ENCODE data around the gene CAND1. TPM values are rescaled to one million over a fixed set of nuclear protein-coding genes. Genes with fewer than 3 reads are reported as not detected.

The CAND1 gene
- total RNA-seq, 1 experiment from 2014 or later, result 190 TPM

GRCh38 chr12:67306712-67307111, 37.6 kb downstream of the CAND1 start:
- TF ChIP-seq TCF7L2 (IDR thresholded peaks at IDR 0.05; ENCODE audit: low read depth, low read length) (no peak), POLR2AphosphoS5 (IDR thresholded peaks at IDR 0.05; ENCODE audit: low read depth, low read length) (no peak), CTCF (IDR thresholded peaks at IDR 0.05) (no peak), SIN3A (IDR thresholded peaks at IDR 0.05; ENCODE audit: borderline replicate concordance, insufficient read depth, low read depth, low read length) (no peak), REST (IDR thresholded peaks at IDR 0.05; ENCODE audit: insufficient read depth in 1 of 2, low read depth in 2 of 2, low read length in 1 of 2) (no peak)

DNA sequence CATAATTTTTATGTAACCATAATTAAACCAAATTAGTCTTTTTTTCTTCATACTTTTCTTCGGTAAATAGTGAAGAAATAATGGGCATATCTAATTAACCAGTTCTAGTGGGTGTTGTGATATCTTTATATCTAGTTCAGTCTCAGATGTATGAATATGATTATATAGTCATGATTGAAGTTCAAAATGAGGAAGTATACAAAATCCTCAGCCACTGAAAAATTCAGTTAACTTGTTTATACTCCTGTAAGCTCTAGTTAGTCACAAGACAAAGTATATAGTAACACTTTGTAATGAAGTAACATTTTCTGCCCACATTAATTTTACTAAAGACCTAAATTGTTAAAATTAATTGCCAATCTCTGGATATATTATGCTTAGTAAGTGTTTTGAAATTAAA, 46.5 kb downstream of the CAND1 start:
- TF ChIP-seq POLR2AphosphoS5 (IDR thresholded peaks at IDR 0.05; ENCODE audit: low read depth, low read length), result no peak
- TF ChIP-seq CTCF (IDR thresholded peaks at IDR 0.05), result no peak
- no peak for TF ChIP-seq TCF7L2 (IDR thresholded peaks at IDR 0.05; ENCODE audit: low read depth, low read length)
- in situ Hi-C loops (cut with HindIII; ENCODE audit: low pct_unique_long_range_greater_than_20kb, low sequenced_read_pairs) (no loop called here), intact Hi-C loops (cut with micrococcal nuclease; ENCODE audit: unreplicated experiment) (no loop called here)
- ATAC-seq (no peak), DNase-seq (ENCODE audit: low read depth, low spot score) (no peak)
- Histone ChIP-seq H3K27me3 (ENCODE audit: control insufficient read depth, insufficient read depth, low read length) (no peaks in the 10 kb centered on the region), H3K4me1 (ENCODE audit: control insufficient read depth, insufficient read depth, low read length) (no peaks in the 10 kb centered on the region), H3K9me3 (ENCODE audit: control insufficient read depth, insufficient read depth, low read depth, low read length) (no peaks in the 10 kb centered on the region), H3K4me3 (ENCODE audit: low read depth in 2 of 2, low read length in 2 of 2) (no peak overlapping the region), H3K27ac (ENCODE audit: low read length) (no peak overlapping the region), H3K36me3 (ENCODE audit: control insufficient read depth, insufficient read depth, low read length) (peaks cover 35% of the 10 kb centered on the region)
- no TSS peak for BruUV-seq (replicated peaks)
- ChIA-PET CTCF (no interaction called here), POLR2A (interaction anchor here (0.6 kb wide), 1 partner anchor 15 kb away, joined by 3 read pairs; no protein-coding TSS in a partner anchor)

More at GRCh38 chr12:67306712-67307111, 37.6 kb downstream of the CAND1 start:
- H3K4me1 ChIP-seq (ENCODE audit: control insufficient read depth, insufficient read depth, low read length), result no peaks in the 10 kb centered on the region
- no peaks in the 10 kb centered on the region for H3K27me3 ChIP-seq (ENCODE audit: control insufficient read depth, insufficient read depth, low read length)
- ChIA-PET CTCF (no interaction called here), POLR2A (no interaction called here)
- H3K27ac ChIP-seq (ENCODE audit: low read length), result no peak overlapping the region
- ATAC-seq, result no peak
- no TSS peak for BruUV-seq (replicated peaks)
- H3K4me3 ChIP-seq (ENCODE audit: low read depth in 2 of 2, low read length in 2 of 2), result no peak overlapping the region
- H3K9me3 ChIP-seq (ENCODE audit: control insufficient read depth, insufficient read depth, low read depth, low read length), result no peaks in the 10 kb centered on the region
- peaks cover 71% of the 10 kb centered on the region for H3K36me3 ChIP-seq (ENCODE audit: control insufficient read depth, insufficient read depth, low read length)
- intact Hi-C loops (cut with micrococcal nuclease; ENCODE audit: unreplicated experiment), result no loop called here
- DNase-seq (ENCODE audit: low read depth, low spot score), result no peak
- in situ Hi-C loops (cut with HindIII; ENCODE audit: low pct_unique_long_range_greater_than_20kb, low sequenced_read_pairs), result no loop called here
